H1 (cell line): ENCODE measurements around the gene VSIG10L. TPM values are rescaled to one million over a fixed set of nuclear protein-coding genes. Genes with fewer than 3 reads are reported as not detected.
A peak's percentile ranks its signal among the peaks of the same experiment; 100 is the strongest.

Experiments used
- ATF2 ChIP-seq: IDR thresholded peaks from 2 replicates; pipeline ENCODE4 v1.6.1; 2012; ENCODE audit warnings: low read length, inconsistent platforms
- BACH1 ChIP-seq: IDR thresholded peaks from 2 replicates; pipeline ENCODE4 v1.6.1; 2012; ENCODE audit warnings: low read length, improper control_type of control experiment
- CBX8 ChIP-seq: fragments of 300-800, 300-1000 bp; sonication (generic); IDR thresholded peaks from 2 replicates; pipeline ENCODE4 v1.7.1; 2016; ENCODE audit warnings: low read depth, low read length, borderline replicate concordance
- CEBPB ChIP-seq: IDR thresholded peaks from 2 replicates; pipeline ENCODE4 v1.6.1; 2012; ENCODE audit warnings: low read depth, low read length
- CREB1 ChIP-seq: IDR thresholded peaks from 2 replicates; pipeline ENCODE4 v1.6.1; 2012; ENCODE audit warnings: inconsistent platforms
- E2F6 ChIP-seq: IDR thresholded peaks from 2 replicates; pipeline ENCODE4 v1.6.1; 2012; ENCODE audit warnings: inconsistent platforms
- EGR1 ChIP-seq: IDR thresholded peaks from 2 replicates; pipeline ENCODE4 v1.6.1; 2011; ENCODE audit warnings: low read depth, low read length, borderline replicate concordance
- FOSL1 ChIP-seq: IDR thresholded peaks from 2 replicates; pipeline ENCODE4 v1.6.1; 2011; ENCODE audit warnings: mild to moderate bottlenecking, low read depth, low read length, moderate library complexity; ENCODE audit not compliant: insufficient read depth
- HDAC6 ChIP-seq: IDR thresholded peaks from one replicate; pipeline ENCODE4 v1.7.1; 2012; ENCODE audit warnings: low read depth, mild to moderate bottlenecking, inconsistent platforms, low read length, moderate library complexity
- MAX ChIP-seq: IDR thresholded peaks from 2 replicates; pipeline ENCODE4 v1.6.1; 2012; ENCODE audit warnings: inconsistent platforms
- NANOG ChIP-seq: IDR thresholded peaks from 2 replicates; pipeline ENCODE4 v1.6.1; 2011; ENCODE audit warnings: low read length, low read depth, mild to moderate bottlenecking, inconsistent platforms; ENCODE audit not compliant: insufficient read depth, poor library complexity, severe bottlenecking
- POLR2A ChIP-seq, 2 experiments: IDR thresholded peaks; 1 replicate in 1 of 2; 2 replicates in 1 of 2; pipeline ENCODE4 v1.6.1; 2011; ENCODE audit warnings: low read depth in 2 of 2, low read length in 2 of 2, mild to moderate bottlenecking in 2 of 2; ENCODE audit errors: control extremely low read depth in 1 of 2
- POLR2AphosphoS5 ChIP-seq: IDR thresholded peaks from 2 replicates; pipeline ENCODE4 v1.6.1; 2011; ENCODE audit warnings: low read depth, low read length
- RAD21 ChIP-seq, 2 experiments: IDR thresholded peaks in 1 of 2; conservative IDR thresholded peaks in 1 of 2; 2 replicates each; pipeline ENCODE4 v1.6.1; 2011; ENCODE audit warnings: low read depth in 2 of 2, low read length in 2 of 2, improper control_type of control experiment in 1 of 2, inconsistent platforms in 1 of 2, mild to moderate bottlenecking in 1 of 2, moderate library complexity in 1 of 2
- RFX5 ChIP-seq: IDR thresholded peaks from 2 replicates; pipeline ENCODE4 v1.6.1; 2011; ENCODE audit warnings: low read depth, low read length, improper control_type of control experiment, borderline replicate concordance
- RXRA ChIP-seq: IDR thresholded peaks from 2 replicates; pipeline ENCODE4 v1.6.1; 2011; ENCODE audit warnings: low read depth, mild to moderate bottlenecking, low read length, moderate library complexity; ENCODE audit not compliant: insufficient read depth
- SAP30 ChIP-seq: fragments of 300-600 bp; sonication (generic); IDR thresholded peaks from 2 replicates; pipeline ENCODE4 v1.7.1; 2012; ENCODE audit warnings: low read length, moderate library complexity, mild to moderate bottlenecking, inconsistent platforms; ENCODE audit not compliant: insufficient read depth, insufficient replicate concordance
- USF2 ChIP-seq: IDR thresholded peaks from 2 replicates; pipeline ENCODE4 v1.6.1; 2011; ENCODE audit warnings: low read length, improper control_type of control experiment
- YY1 ChIP-seq: IDR thresholded peaks from 2 replicates; pipeline ENCODE4 v1.6.1; 2011; ENCODE audit warnings: low read depth, mild to moderate bottlenecking, low read length
- polyA plus RNA-seq, 7 experiments: library from polyadenylated mRNA; depleted of rRNA in 3 of 7; stranded (reverse) in 5 of 7; unstranded in 2 of 7; fragments of >200 nt in 5 of 7; fragments of 200-250 nt in 2 of 7; gene quantifications; 1 replicate in 5 of 7; 2 replicates in 1 of 7; 4 replicates in 1 of 7; pipeline versions ENCODE4 v1.2.1 to v1.2.3, GENCODE V29; 2011 to 2013; ENCODE audit warnings: missing spikeins in 2 of 7, mixed read lengths in 2 of 7
- total RNA-seq: library from RNA; stranded (reverse); fragmentation: NEBNext Ultra II Directional; extraction: Animal tissue kit (Norgen Biotek cat#: 25700); gene quantifications from 2 replicates; pipeline ENCODE4 v1.2.1, GENCODE V29; 2021

VSIG10L gene
- total and polyA plus RNA-seq, 2 of the 8 experiments (the other 6 are each of a cell fraction or from before 2014, with no cell fraction given): 10.3 to 10.4 TPM

GRCh38 chr19:51338563-51339312 lies 3.2 kb downstream of the VSIG10L start (continued):
- TF ChIP-seq USF2 (no peak), CREB1 (peak; percentile 62; the same call in 1 of the 2 replicates), RAD21 (IDR thresholded peaks at IDR 0.05 in 1 of 2, conservative IDR thresholded peaks at IDR 0.05 in 1 of 2; ENCODE audit: low read depth in 2 of 2, low read length in 2 of 2) (peak; percentile 66 to 77), CEBPB (no peak), HDAC6 (no peak), POLR2AphosphoS5 (no peak), ATF2 (no peak), EGR1 (0 out of 2 replicates have a peak, but pooled peaks have one; percentile 42), RFX5 (no peak), NANOG (no peak), MAX (peak; percentile 78), RXRA (no peak), BACH1 (peak; percentile 84), YY1 (no peak), E2F6 (no peak), POLR2A (IDR thresholded peaks at IDR 0.05; ENCODE audit: control extremely low read depth in 1 of 2, low read depth in 2 of 2, low read length in 2 of 2) (peak in 1 of 2 experiments; percentile 61; a peak in 2 of 3 replicates), SAP30 (no peak), CBX8 (no peak), FOSL1 (no peak)
- TF ChIP-seq, all 59 proteins: peak for 11
